Esophagus squamous epithelium (tissue), 5 donors: ENCODE results near the gene TANGO6. TPM values are rescaled to one million over a fixed set of nuclear protein-coding genes. Genes with fewer than 3 reads are reported as not detected.

Source experiments
- DNase-seq: peaks from one replicate; lab custom pipeline; 2025; lab: John Stamatoyannopoulos, UW
- H3K27ac ChIP-seq, 4 donors: fragments of 200-600 bp; sonication (generic); one replicate each; pipeline ENCODE4 v1.5.1; 2016 to 2019; ENCODE audit warnings: mild to moderate bottlenecking in 1 of 4
- H3K27me3 ChIP-seq, 4 donors: fragments of 200-600 bp; sonication (generic); 1 replicate in 3 of 4; 2 replicates in 1 of 4; pipeline versions ENCODE4 v1.5.1 to v1.6.0; 2017 to 2021; ENCODE audit warnings: antibody characterized with exemption in 1 of 4
- H3K36me3 ChIP-seq, 3 donors: fragments of 200-600 bp; sonication (generic); one replicate each; pipeline ENCODE4 v1.5.1; 2016 to 2019
- H3K4me1 ChIP-seq, 3 donors: fragments of 200-600 bp; sonication (generic); one replicate each; pipeline ENCODE4 v1.5.1; 2017 to 2019
- H3K4me3 ChIP-seq, 4 donors: fragments of 200-600 bp; sonication (generic); 1 replicate in 3 of 4; 2 replicates in 1 of 4; pipeline ENCODE4 v1.5.1; 2016 to 2019; ENCODE audit warnings: mild to moderate bottlenecking in 2 of 4, moderate library complexity in 1 of 4
- H3K9me3 ChIP-seq, 3 donors: fragments of 200-600 bp; sonication (generic); one replicate each; pipeline ENCODE4 v1.5.1; 2016 to 2019
- POLR2A ChIP-seq, 4 donors: fragments of 450-650 bp; IDR thresholded peaks; one replicate each; pipeline ENCODE4 v1.6.1; 2017; ENCODE audit warnings: antibody characterized with exemption in 4 of 4, mild to moderate bottlenecking in 4 of 4, moderate library complexity in 3 of 4
- WGBS, 2 donors: methylation state at CpG; one replicate each; pipeline ENCODE4 v1.1.5; 2018; 5-methylcytosine and 5-hydroxymethylcytosine counted together
- intact Hi-C: fragments of 100-400 bp; cut with DNase I; formaldehyde crosslinking; loops from one replicate; pipeline ENCODE4 v1.15.0; 2022
- total RNA-seq, 4 donors: library from RNA; depleted of rRNA; stranded (reverse); fragments of >200 nt; gene quantifications; one replicate each; pipeline ENCODE4 v1.1.0, GENCODE V29; 2016
- TF ChIP-seq, protein P1 (sequence below), 6 experiments: fragments of 450-650 bp in 4 of 6; fragments of 200-600 bp in 2 of 6; sonication (generic) in 2 of 6; IDR thresholded peaks; one replicate each; pipeline ENCODE4 v1.5.1; 2016 to 2019; ENCODE audit warnings: antibody characterized with exemption in 6 of 6, mild to moderate bottlenecking in 4 of 6, moderate library complexity in 4 of 6
- donor health status: DM: yes; HTN: yes; CAD: no.

TANGO6 gene
- total RNA-seq, 4 donors from 2014 or later: 5.5 to 15.8 (median 10.1) TPM

DNA sequence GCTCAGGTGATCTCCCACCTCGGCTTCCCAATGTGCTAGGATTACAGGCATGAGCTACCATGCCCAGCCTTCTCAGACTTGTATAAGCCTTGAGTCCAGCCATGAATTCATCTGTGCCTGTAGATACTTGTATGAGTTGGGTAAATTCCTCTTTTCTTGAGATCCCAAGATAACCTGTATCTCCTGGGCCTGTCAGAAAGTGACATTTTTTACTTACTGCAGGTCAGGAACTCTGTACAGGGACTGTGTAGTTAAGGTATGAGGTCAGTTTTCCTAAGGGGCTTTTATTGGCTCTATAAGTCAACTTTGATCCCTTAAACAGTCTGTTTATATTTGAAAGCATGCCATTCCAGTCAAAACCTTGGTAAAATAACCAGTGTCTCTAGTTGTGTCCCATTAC lies 155.8 kb downstream of the TANGO6 start:
- no peaks in the 10 kb centered on the region for H3K27me3 ChIP-seq
- H3K27ac ChIP-seq: no peak overlapping the region
- no peak for DNase-seq
- no peak for TF ChIP-seq POLR2A (IDR thresholded peaks at IDR 0.05)
- TF ChIP-seq, protein P1, sequence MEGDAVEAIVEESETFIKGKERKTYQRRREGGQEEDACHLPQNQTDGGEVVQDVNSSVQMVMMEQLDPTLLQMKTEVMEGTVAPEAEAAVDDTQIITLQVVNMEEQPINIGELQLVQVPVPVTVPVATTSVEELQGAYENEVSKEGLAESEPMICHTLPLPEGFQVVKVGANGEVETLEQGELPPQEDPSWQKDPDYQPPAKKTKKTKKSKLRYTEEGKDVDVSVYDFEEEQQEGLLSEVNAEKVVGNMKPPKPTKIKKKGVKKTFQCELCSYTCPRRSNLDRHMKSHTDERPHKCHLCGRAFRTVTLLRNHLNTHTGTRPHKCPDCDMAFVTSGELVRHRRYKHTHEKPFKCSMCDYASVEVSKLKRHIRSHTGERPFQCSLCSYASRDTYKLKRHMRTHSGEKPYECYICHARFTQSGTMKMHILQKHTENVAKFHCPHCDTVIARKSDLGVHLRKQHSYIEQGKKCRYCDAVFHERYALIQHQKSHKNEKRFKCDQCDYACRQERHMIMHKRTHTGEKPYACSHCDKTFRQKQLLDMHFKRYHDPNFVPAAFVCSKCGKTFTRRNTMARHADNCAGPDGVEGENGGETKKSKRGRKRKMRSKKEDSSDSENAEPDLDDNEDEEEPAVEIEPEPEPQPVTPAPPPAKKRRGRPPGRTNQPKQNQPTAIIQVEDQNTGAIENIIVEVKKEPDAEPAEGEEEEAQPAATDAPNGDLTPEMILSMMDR (IDR thresholded peaks at IDR 0.05): no peak
- no peak overlapping the region for H3K4me3 ChIP-seq
- peaks cover 0 to 28% (median 22%) of the 10 kb centered on the region in 3 donors for H3K4me1 ChIP-seq
- no peaks in the 10 kb centered on the region for H3K9me3 ChIP-seq
- intact Hi-C loops: loop anchor here (10.0 kb wide), 1 partner anchor 106 kb away; the partner anchor contains the start of gene HAS3
- peaks cover 0 to 10% (median 0%) of the 10 kb centered on the region in 3 donors for H3K36me3 ChIP-seq
- WGBS, 2 donors: 31 to 67% methylated on average over 1 of the region's 1 CpG

DNA sequence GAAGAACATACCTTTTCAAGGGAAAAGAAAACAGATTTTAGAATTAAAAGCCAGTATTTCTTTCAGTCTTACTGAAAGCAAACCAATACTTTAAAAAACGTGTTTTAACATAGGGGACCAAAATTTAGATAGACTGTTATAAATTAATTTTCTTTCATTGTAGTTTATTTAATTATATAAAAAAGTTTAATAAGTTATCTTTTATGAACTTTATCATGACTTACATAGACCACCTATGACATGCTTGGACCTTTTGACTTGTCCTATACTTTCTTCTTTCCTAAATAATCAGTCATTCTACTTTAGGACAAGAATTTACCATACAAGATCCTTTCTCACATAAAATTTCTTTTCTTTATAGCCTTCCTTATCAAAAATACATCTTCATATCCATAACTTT lies 160.2 kb downstream of the TANGO6 start:
- no peak for TF ChIP-seq POLR2A (IDR thresholded peaks at IDR 0.05)
- TF ChIP-seq, protein P1 (IDR thresholded peaks at IDR 0.05): no peak
- H3K36me3 ChIP-seq: peaks cover 0 to 10% (median 0%) of the 10 kb centered on the region in 3 donors
- H3K4me3 ChIP-seq: no peak overlapping the region
- peaks cover 0 to 5% (median 0%) of the 10 kb centered on the region in 3 donors for H3K4me1 ChIP-seq
- DNase-seq: no peak
- H3K9me3 ChIP-seq: no peaks in the 10 kb centered on the region
- 83 to 90% methylated on average over 1 of the region's 1 CpG for WGBS, 2 donors
- no peak overlapping the region for H3K27ac ChIP-seq
- intact Hi-C loops: no loop called here
- no peaks in the 10 kb centered on the region for H3K27me3 ChIP-seq

DNA sequence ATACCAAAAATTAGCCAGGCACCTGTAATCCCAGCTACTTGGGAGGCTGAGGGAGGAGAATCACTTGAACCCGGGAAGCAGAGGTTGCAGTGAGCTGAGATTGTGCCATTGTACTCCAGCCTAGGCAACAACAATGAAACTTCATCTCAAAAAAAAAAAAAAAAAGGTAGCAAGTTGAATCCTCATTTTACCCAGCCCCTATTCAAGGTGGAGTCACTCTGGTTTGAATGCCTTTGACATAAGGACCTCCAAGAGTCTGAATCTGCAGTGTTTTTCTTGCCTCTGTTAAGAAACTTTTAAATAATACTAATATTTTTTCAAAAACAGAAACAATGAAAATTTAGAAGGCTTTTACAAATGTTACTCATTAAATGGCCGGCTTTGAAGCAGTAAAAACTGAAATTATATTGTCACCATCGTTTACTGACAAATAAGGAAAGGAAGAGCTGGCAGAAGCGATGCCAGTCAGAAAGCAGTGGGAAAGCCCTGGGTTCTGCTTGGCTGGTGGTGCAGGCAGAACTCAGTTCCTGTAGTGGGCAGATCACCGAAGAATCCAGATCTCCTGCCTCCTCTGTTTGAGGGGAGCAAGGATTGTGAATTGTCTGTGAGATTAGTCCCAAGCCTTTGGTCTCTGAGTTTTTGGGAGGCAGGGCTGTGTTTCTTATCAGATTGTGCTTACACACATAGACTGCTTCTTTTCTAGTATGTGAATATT lies 162.5 kb downstream of the TANGO6 start:
- peaks cover 0 to 10% (median 0%) of the 10 kb centered on the region in 3 donors for H3K36me3 ChIP-seq
- no peaks in the 10 kb centered on the region for H3K27me3 ChIP-seq
- H3K4me1 ChIP-seq: no peaks in the 10 kb centered on the region
- no peak overlapping the region for H3K4me3 ChIP-seq
- intact Hi-C loops: no loop called here
- DNase-seq: no peak
- no peaks in the 10 kb centered on the region for H3K9me3 ChIP-seq
- WGBS, 2 donors: 67 to 89% methylated on average over 5 of the region's 5 CpGs
- H3K27ac ChIP-seq: no peak overlapping the region
- TF ChIP-seq POLR2A (IDR thresholded peaks at IDR 0.05): no peak
- TF ChIP-seq, protein P1 (IDR thresholded peaks at IDR 0.05): no peak

DNA sequence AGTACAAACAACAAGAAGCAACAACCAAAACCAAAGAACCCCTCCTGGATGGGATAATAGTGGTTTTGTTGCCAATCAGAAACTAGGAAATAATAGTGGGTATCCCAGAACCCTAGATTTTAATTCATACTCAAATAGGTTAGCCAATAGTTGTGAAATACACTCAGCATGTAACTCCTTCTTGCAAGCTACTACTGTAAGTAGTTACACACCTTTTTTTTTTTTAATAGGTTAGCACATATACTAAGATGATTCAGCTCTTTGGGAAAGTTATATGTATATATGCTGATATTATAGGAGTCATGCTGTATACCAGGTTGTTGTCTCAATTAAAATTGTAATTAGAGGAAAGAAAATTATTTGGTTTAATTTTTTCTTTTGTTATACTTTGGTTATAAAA lies 169.6 kb downstream of the TANGO6 start:
- intact Hi-C loops: no loop called here
- H3K4me1 ChIP-seq: peaks cover 0 to 14% (median 3%) of the 10 kb centered on the region in 3 donors
- H3K27ac ChIP-seq: no peak overlapping the region
- TF ChIP-seq, protein P1 (IDR thresholded peaks at IDR 0.05): no peak
- TF ChIP-seq POLR2A (IDR thresholded peaks at IDR 0.05): no peak
- H3K27me3 ChIP-seq: no peaks in the 10 kb centered on the region
- H3K4me3 ChIP-seq: no peak overlapping the region
- H3K36me3 ChIP-seq: no peaks in the 10 kb centered on the region
- DNase-seq: no peak
- H3K9me3 ChIP-seq: no peaks in the 10 kb centered on the region

DNA sequence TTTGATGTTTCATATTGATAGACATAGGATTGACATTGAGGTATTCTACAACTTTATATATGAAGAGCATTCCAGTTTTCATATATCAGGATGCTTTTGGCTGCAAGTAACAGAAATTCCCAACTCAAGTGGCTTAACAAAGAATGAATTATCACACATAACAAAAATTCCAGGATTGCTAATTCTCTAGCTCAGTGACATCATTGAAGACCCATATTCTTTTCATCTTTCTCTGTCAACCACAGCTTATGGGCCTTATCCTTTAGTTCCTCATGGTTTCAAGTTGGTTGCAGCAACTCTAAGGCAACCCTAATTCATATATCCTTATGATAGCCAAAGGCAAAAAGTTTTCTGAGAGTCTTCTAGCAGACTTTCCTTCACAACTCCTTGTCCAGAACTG lies 170.7 kb downstream of the TANGO6 start:
- Histone ChIP-seq H3K4me1 (peaks cover 0 to 14% (median 3%) of the 10 kb centered on the region in 3 donors), H3K36me3 (no peaks in the 10 kb centered on the region), H3K27ac (no peak overlapping the region), H3K9me3 (no peaks in the 10 kb centered on the region), H3K4me3 (no peak overlapping the region), H3K27me3 (no peaks in the 10 kb centered on the region)
- intact Hi-C loops: no loop called here
- no peak for DNase-seq
- TF ChIP-seq POLR2A (IDR thresholded peaks at IDR 0.05): no peak
- TF ChIP-seq, protein P1 (IDR thresholded peaks at IDR 0.05): no peak
